Fibroblast of skin of left quadriceps (primary cell): ENCODE results near the gene CC2D1A.
"Not testable (repeated sequence)": the region's sequence is repeated elsewhere in the genome, so short reads cannot be mapped to it uniquely, and the experiment has no call there.

Experiments used
- DNase-seq, 2 experiments: peaks; one replicate each; pipeline ENCODE4 v3.0.0-alpha.2; 2013; ENCODE audit warnings: low read depth in 2 of 2

The CC2D1A gene

GRCh38 chr19:13908674-13909073 lies 2.7 kb downstream of the CC2D1A start:
- DNase-seq, result no peak

- no peak for DNase-seq
Observed at GRCh38 chr19:13909430-13909829, 3.4 kb downstream of the CC2D1A start.

GRCh38 chr19:13913352-13913751 lies 7.4 kb downstream of the CC2D1A start:
- no peak for DNase-seq

GRCh38 chr19:13914777-13915176 lies 8.8 kb downstream of the CC2D1A start:
- no peak for DNase-seq

- no peak for DNase-seq
Observed at GRCh38 chr19:13917888-13918406, 11.9 kb downstream of the CC2D1A start.

- DNase-seq, result no peak
Observed at GRCh38 chr19:13918726-13919411, 12.9 kb downstream of the CC2D1A start.

- no peak for DNase-seq
Observed at GRCh38 chr19:13920524-13920923, 14.5 kb downstream of the CC2D1A start.

GRCh38 chr19:13920940-13921747 lies 15.1 kb downstream of the CC2D1A start:
- DNase-seq, result peak in 1 of 2 experiments; percentile 10

GRCh38 chr19:13922118-13922517 lies 16.1 kb downstream of the CC2D1A start:
- DNase-seq, result not testable (repeated sequence)

GRCh38 chr19:13923194-13923987 lies 17.4 kb downstream of the CC2D1A start:
- DNase-seq, result no peak

- no peak for DNase-seq
Observed at GRCh38 chr19:13926010-13926409, 20.0 kb downstream of the CC2D1A start.

GRCh38 chr19:13926715-13927114 lies 20.7 kb downstream of the CC2D1A start:
- no peak for DNase-seq

- DNase-seq, result no peak
Observed at GRCh38 chr19:13929340-13929739, 23.3 kb downstream of the CC2D1A start.

- DNase-seq, result no peak
Observed at GRCh38 chr19:13929956-13930355, 24.0 kb downstream of the CC2D1A start.

- no peak for DNase-seq
Observed at GRCh38 chr19:13930402-13930801, 24.4 kb downstream of the CC2D1A start.

GRCh38 chr19:13931391-13932148 lies 25.6 kb downstream of the CC2D1A start:
- no peak for DNase-seq

- DNase-seq, result no peak
Observed at GRCh38 chr19:13932149-13932637, 26.2 kb downstream of the CC2D1A start.

- DNase-seq, result no peak
Observed at GRCh38 chr19:13932911-13933393, 27.0 kb downstream of the CC2D1A start.

- DNase-seq, result no peak
Observed at GRCh38 chr19:13934785-13935109, 28.7 kb downstream of the CC2D1A start.

GRCh38 chr19:13935765-13936510 lies 29.9 kb downstream of the CC2D1A start:
- no peak for DNase-seq
